Osteoblast (primary cell): ENCODE data around the gene TYW1B. TPM values are rescaled to one million over a fixed set of nuclear protein-coding genes. Genes with fewer than 3 reads are reported as not detected.
"Not testable (repeated sequence)": the region's sequence is repeated elsewhere in the genome, so short reads cannot be mapped to it uniquely, and the experiment has no call there.

Experiments used
- DNase-seq: peaks from one replicate; pipeline ENCODE4 v3.0.0; 2011; ENCODE audit warnings: low spot score, mixed read lengths; ENCODE audit not compliant: insufficient read length; ENCODE audit errors: missing footprints
- H2AFZ ChIP-seq: 2 replicates; pipeline ENCODE4 v1.6.0; 2011; ENCODE audit warnings: mild to moderate bottlenecking, low read length
- H3K27ac ChIP-seq: 2 replicates; pipeline ENCODE4 v1.5.1; 2011; ENCODE audit warnings: mild to moderate bottlenecking, low read depth, low read length, moderate library complexity
- H3K27me3 ChIP-seq: 2 replicates; pipeline ENCODE4 v1.6.0; 2012; ENCODE audit warnings: mild to moderate bottlenecking, control low read depth, inconsistent platforms, low read length, moderate library complexity; ENCODE audit not compliant: insufficient read depth
- H3K36me3 ChIP-seq: 2 replicates; pipeline ENCODE4 v1.5.1; 2011; ENCODE audit warnings: mild to moderate bottlenecking, low read length, control low read depth, moderate library complexity; ENCODE audit not compliant: insufficient read depth
- H3K4me1 ChIP-seq: 2 replicates; pipeline ENCODE4 v1.5.1; 2011; ENCODE audit warnings: mild to moderate bottlenecking, low read length, control low read depth, moderate library complexity; ENCODE audit not compliant: insufficient read depth
- H3K4me2 ChIP-seq: 2 replicates; pipeline ENCODE4 v1.6.0; 2011; ENCODE audit warnings: mild to moderate bottlenecking, low read length; ENCODE audit not compliant: insufficient read depth
- H3K4me3 ChIP-seq: fragments of 200-600 bp; sonication (generic); 3 replicates; pipeline ENCODE4 v1.5.1; 2012; ENCODE audit warnings: mild to moderate bottlenecking, low read length, inconsistent platforms; ENCODE audit not compliant: insufficient read depth
- H3K79me2 ChIP-seq: 2 replicates; pipeline ENCODE4 v1.6.0; 2012; ENCODE audit warnings: mild to moderate bottlenecking, low read length, control low read depth, inconsistent platforms; ENCODE audit not compliant: insufficient read depth
- H3K9me3 ChIP-seq: 2 replicates; pipeline ENCODE4 v1.5.1; 2011; ENCODE audit warnings: low read depth, low read length, control low read depth
- H4K20me1 ChIP-seq: 2 replicates; pipeline ENCODE4 v1.6.0; 2012; ENCODE audit warnings: mild to moderate bottlenecking, low read length, control low read depth; ENCODE audit not compliant: insufficient read depth
- CTCF ChIP-seq: IDR thresholded peaks from 2 replicates; pipeline ENCODE4 v1.5.1; 2011; ENCODE audit warnings: mild to moderate bottlenecking, low read depth, low read length, moderate library complexity; ENCODE audit errors: extremely low read depth
- small RNA-seq: library from RNA; depleted of rRNA; stranded (forward); fragments of <200 nt; gene quantifications from one replicate; pipeline ENCODE3, GENCODE V24; 2012
- total RNA-seq: library from RNA; depleted of rRNA; stranded (reverse); fragments of >200 nt; gene quantifications from 2 replicates; pipeline ENCODE4 v1.2.3, GENCODE V29; 2012

The TYW1B gene
- total RNA-seq, 1 donor = 2.2 TPM

GRCh38 chr7:72538856-72539255 lies 289.1 kb downstream of the TYW1B start:
- no peak for DNase-seq
- H2AFZ ChIP-seq = no peak overlapping the region

GRCh38 chr7:72538147-72538546 lies 289.9 kb downstream of the TYW1B start:
- Histone ChIP-seq H3K36me3 (no peaks in the 10 kb centered on the region), H2AFZ (no peak overlapping the region), H3K27me3 (no peaks in the 10 kb centered on the region), H3K27ac (no peak overlapping the region), H4K20me1 (no peaks in the 10 kb centered on the region), H3K9me3 (no peaks in the 10 kb centered on the region), H3K4me3 (no peak overlapping the region), H3K4me1 (no peaks in the 10 kb centered on the region), H3K4me2 (no peak overlapping the region), H3K79me2 (no peaks in the 10 kb centered on the region)
- TF ChIP-seq CTCF = no peak
- DNase-seq = peak; percentile 53

More at GRCh38 chr7:72538856-72539255, 289.1 kb downstream of the TYW1B start:
- no peaks in the 10 kb centered on the region for H3K27me3 ChIP-seq
- no peaks in the 10 kb centered on the region for H3K79me2 ChIP-seq
- no peaks in the 10 kb centered on the region for H3K4me1 ChIP-seq
- no peak overlapping the region for H3K27ac ChIP-seq
- no peaks in the 10 kb centered on the region for H3K36me3 ChIP-seq
- H3K9me3 ChIP-seq = no peaks in the 10 kb centered on the region
- no peak overlapping the region for H3K4me3 ChIP-seq
- no peak for TF ChIP-seq CTCF
- H4K20me1 ChIP-seq = no peaks in the 10 kb centered on the region
- H3K4me2 ChIP-seq = no peak overlapping the region

- not testable (repeated sequence) for H3K36me3 ChIP-seq, DNase-seq, H3K27me3 ChIP-seq, H4K20me1 ChIP-seq, H3K4me1 ChIP-seq, H2AFZ ChIP-seq, H3K27ac ChIP-seq, H3K4me3 ChIP-seq, H3K4me2 ChIP-seq, H3K9me3 ChIP-seq, H3K79me2 ChIP-seq
Measured at GRCh38 chr7:72536038-72536437, 292.0 kb downstream of the TYW1B start.

GRCh38 chr7:72531048-72531447 lies 297.0 kb downstream of the TYW1B start:
- H3K4me1 ChIP-seq, H3K79me2 ChIP-seq, H3K36me3 ChIP-seq, H3K4me2 ChIP-seq, H3K4me3 ChIP-seq, DNase-seq, H4K20me1 ChIP-seq, H3K27me3 ChIP-seq, H3K9me3 ChIP-seq, H2AFZ ChIP-seq, H3K27ac ChIP-seq: not testable (repeated sequence)

Small RNA genes lying within 50 kb of the gene (small RNA-seq; reads per million reads assigned to genes)
- not detected for gene AC211469.2
- gene MIR4650-2 = not detected
- gene RN7SL377P = not detected
- not detected for gene RN7SL625P

Other genes with a start within 250 kb of the TYW1B start
- gene POM121, start 96.9 kb upstream of the TYW1B start, total RNA-seq = 5.6 and 6.5 TPM in 2 replicates
- not detected in 2 replicates for gene TRIM74, start 141.3 kb upstream of the TYW1B start, total RNA-seq
- not detected in 2 replicates for gene SPDYE8, start 201.6 kb upstream of the TYW1B start, total RNA-seq
- gene SPDYE11, start 229.7 kb upstream of the TYW1B start, total RNA-seq = not detected in 2 replicates